HTR-8/SVneo (cell line): ENCODE data around the gene CCDC69.
A peak's percentile ranks its signal among the peaks of the same experiment; 100 is the strongest.
"Not testable (repeated sequence)": the region's sequence is repeated elsewhere in the genome, so short reads cannot be mapped to it uniquely, and the experiment has no call there.

Experiments used
- DNase-seq: peaks from one replicate; pipeline ENCODE4 v3.0.0; 2011; ENCODE audit warnings: low spot score, mixed read lengths; ENCODE audit not compliant: insufficient read length
- FAIRE-seq: peaks from 2 replicates; lab custom pipeline; 2011; peaks lifted over from hg19 to GRCh38; lab: Jason Lieb, UNC

CCDC69 gene, protein sequence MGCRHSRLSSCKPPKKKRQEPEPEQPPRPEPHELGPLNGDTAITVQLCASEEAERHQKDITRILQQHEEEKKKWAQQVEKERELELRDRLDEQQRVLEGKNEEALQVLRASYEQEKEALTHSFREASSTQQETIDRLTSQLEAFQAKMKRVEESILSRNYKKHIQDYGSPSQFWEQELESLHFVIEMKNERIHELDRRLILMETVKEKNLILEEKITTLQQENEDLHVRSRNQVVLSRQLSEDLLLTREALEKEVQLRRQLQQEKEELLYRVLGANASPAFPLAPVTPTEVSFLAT

DNA sequence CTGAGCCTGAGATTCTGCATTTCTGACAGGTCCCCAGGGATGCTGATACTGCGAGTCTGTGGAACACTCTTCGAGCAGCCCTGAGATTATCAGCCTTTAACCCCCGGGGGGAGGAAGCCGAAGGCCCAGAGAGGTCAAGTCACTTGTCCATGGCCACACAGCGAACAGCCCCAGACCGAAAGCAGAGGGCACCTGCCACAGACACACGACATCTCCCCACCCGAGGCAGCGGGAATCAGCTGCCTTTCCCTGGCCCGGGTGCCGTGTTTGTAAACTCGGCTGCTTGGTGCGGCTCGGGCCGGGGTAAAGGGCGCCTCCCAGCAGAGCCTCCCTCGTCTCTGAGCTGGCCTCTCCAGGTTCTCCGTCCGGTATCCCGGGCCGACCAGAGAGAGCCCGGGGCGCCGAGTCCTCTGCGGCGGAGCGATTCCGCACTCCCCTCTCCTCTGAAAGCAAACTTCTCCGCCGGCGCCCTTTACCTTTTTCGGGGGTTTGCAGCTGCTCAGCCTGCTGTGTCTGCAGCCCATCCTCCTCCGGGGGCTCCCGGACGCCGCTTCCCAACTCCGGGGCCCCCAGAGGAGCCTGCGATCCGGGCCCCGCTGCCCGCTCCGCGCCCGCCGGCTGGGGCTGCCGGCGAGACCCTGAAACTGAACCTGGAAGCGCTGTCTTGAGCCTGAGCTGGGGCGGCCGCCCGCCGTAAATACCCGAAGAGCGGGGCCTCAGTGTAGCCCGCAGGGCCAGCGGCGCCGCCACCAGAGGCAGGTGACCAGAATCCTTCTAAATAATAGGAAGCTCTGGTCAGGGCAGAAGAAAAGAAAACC is at the start of gene CCDC69:
TSS of gene CCDC69 (minus strand) at position 646 of the 818 bp plus-strand sequence. CDS start at position 524, 122 bp downstream.
- FAIRE-seq (no peak), DNase-seq (peak; percentile 79)

DNA sequence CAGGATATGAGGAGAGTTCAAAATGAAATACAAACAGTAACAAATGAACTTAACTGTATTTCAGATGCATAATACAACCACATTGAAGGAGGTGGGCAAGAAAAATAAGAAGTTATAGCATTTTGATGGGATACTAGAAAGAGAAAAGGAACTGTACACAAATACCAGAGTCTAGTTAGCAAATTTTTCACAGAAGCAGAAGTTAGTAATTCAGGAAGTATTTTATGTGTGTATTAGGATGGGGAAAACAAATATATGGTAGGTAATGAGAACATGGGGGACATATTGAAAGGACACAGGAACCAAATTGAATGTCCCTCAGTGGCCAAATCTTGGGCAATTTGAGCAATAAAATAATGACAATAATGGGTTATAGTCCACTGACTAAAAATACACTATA is 47.4 kb upstream of the CCDC69 start:
- no peak for DNase-seq
- FAIRE-seq: no peak

DNA sequence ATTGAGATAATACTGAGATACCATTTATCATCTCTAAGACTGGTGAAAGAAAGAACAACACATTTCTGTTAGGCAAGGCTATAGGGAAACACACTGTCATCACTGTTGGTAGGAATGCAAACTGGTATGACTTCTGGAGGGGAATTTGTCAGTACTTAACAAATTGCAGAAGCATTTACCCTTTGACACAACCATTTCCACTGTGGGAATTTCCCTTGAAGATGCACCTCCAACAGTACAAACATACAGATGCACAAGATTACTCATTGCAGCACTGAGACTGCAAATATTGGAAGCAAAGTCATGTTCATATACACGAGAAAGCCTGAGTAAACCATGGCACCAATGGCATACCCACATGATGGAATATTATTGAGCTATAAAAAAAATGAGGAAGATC is 46.7 kb upstream of the CCDC69 start:
- FAIRE-seq (no peak), DNase-seq (no peak)

DNA sequence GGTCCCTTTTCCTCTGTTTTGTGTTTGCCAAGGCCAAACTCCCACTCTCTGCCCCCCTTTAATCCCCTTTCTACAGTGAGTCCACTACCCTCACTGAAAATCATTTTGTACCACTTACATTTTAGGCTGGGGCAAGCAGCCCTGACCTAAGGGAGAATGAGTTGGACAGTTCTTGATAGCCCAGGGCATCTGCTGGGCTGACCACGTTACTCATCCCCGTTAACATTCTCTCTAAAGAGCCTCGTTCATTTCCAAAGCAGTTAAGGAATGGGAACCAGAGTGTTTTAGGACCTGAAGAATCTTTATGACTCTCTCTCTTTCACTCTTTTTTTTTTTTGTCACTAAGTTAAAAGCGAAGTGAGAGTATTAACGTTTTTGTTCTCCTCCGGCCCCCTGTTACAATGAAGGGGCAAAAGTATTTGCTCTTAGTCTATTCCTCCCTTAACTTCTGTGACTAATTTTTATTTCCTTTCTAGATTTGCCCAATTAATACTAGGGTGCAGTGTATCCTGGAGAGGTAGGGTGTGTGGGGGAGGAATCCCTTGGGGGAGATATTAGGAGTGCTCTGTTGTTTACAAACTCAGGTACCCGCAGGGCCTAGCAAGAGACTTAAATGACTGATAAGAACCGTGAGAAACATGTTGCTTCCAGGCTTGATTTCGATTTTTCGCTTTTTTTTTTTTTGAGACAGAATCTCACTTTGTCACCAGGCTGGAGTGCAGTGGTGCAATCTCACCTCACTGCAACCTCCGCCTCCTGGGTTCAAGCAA is 43.8 kb upstream of the CCDC69 start:
- DNase-seq (no peak), FAIRE-seq (no peak)

DNA sequence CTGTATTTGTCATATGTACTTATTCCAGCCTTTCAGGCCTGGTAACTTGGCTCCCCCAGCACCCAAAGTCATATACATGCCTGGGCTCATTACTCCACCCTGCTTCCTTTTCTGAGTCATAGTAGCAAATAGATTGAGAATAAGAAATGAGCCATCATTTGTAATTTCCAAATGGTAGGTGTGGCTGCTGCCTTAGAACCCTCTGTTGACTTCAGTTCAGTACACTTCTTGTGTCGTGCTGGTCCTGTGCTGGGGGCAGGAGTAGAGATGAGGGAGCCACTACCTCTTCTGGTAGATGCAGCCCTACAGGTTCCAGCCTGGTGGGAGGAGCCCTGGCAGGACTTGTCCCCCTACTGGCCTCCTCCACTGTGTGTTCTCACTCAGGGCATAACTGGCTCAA is 40.2 kb upstream of the CCDC69 start:
- no peak for FAIRE-seq
- DNase-seq: no peak

DNA sequence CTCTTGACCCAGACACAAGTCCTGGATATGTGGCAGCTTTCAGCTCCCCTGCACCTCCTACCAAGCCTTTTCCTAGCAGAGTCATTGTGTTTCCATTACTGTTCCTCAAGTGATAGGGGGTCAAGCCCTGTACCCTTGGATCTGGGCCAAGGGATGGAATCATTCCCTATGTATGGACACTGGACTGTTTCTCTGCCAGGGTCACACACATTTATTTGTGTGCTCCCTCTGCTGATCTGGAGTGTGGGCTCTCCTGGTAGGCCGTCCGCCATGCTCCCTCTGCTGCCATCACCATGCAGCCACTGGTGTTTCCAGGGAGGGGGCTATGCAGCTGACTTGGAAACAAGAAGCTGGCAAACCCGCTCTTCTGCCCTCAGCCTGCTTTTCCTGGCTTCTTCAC is 38.6 kb upstream of the CCDC69 start:
- FAIRE-seq (no peak), DNase-seq (no peak)

DNA sequence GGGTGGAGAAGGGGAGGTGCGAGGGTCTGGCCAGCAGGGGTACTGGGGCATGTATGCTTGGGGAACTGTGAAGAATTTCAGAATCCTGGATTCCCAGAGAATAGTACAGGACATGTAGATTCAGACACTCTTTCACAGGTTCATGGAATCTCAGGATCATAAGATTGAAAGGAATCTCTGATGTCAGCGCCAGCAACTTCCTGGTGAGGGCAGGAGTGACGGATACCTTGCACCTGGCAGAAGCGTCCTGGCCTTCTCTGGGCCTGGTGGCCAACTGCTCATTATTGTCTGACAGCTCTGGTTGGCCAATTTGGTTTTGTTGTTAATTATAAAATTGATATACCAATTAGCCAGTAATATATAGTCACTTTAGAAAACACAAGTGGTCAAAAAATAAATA is 36.0 kb upstream of the CCDC69 start:
- DNase-seq (no peak), FAIRE-seq (no peak)

DNA sequence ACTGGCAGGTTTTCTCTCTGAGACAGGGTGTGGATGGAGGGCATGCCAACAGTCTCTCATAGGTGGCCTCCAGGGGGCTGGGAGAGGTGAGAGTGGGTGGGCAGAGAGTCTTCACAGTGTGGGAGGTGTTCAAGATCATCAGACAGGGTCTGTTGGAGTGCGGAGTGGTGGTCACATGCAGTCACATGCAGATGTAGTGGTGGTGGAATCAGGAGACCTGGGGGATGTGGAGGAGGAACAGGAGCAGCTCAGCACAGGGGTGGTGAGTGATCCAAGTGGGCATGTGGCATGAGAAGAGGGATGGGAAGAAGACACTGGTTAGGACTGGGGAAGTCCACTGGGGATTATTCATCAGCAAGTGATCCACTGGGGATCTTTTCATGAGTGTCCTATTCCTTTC is 34.9 kb upstream of the CCDC69 start:
- DNase-seq (no peak), FAIRE-seq (peak; percentile 28)

DNA sequence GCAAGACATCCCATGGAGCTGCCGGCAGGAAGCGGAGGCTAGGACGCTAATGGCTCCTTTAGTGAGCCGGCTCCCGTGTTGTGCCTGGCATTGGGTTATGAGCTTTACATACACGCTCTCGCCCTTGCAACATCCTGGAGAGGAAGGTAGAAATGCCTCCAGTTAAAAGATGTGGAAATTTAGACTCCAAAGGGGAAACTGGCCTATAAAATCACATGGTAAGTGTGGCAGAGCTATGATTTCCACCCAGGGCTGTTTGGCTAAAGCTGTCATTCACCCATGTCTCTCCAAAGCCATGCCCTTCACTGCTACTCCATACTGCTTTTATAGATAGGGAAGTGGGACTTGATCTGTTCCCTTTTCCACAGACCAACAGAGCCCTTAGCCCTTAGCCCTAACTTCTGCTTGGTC is 34.3 kb upstream of the CCDC69 start:
- no peak for FAIRE-seq

DNA sequence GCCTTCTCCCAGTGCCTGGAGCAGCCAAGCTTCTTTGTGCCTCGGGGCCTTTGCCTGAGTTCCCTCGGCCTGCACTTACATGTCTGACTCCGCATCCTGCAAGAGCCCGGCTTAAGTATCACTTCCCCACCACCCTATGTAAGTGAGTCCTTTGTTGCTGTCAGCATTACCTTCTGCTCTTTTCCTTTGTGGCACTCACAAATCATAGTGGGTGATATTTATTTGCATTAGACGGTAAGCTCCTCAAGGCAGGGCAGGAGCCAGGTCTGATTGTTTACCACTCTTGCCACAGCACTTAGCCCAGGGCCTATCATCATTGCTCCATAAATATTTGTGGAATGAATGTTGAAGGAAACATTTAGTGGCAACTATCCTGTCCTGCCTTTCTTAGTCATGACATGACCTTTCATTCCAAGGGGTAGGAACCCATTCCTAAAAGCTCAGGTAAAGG is 33.9 kb upstream of the CCDC69 start:
- DNase-seq: no peak
- no peak for FAIRE-seq

More for the DNA sequence above, 34.3 kb upstream of the CCDC69 start:
- DNase-seq: no peak

DNA sequence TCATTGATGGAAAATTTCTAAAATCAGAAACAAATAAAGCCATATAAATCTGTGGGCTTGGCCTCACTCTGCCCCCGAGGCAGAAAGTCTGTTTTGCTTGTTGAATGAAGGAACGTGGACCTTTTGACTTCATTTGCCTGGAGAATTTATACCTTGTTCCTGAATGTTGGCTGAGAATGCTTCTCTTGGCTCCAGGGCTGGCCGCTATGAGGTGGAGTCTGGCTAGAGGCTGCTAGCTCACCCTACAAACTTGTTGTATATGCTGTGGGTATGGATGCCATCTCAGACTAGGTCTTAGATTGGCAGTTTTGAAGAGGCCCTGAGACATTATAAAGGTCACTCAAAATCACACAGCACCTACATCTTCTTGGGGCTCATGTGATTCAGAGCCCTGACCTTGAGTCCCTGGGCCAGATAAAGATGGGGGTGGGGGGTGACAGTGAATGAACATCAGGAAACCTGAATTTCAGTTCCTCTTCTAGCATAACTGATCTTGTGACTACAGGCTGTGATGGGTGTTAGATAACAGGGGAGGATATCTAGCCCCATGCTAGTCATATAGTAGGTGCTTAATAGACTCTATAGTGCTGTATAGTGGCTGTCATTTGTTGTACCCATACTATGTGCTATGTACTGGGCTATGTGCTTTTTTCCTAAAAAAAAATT is 31.9 kb upstream of the CCDC69 start:
- DNase-seq: no peak
- no peak for FAIRE-seq

DNA sequence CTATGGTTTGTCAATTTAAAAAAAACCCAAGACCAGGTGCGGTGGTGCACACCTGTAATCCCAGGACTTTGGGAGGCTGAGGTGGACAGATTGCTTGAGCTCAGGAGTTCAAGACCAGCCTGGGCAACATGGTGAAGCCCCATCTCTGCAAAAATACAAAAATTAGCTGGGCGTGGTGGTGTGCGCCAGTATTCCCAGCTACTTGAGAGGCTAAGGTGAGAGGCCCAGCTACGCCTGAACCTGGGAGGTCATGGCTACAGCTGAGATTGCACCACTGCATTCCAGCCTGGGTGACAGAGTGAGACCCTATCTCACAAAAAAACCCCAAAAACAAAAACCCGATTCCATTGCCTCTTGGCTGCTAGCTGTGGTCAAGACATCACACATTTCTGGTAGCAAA is 31.1 kb upstream of the CCDC69 start:
- DNase-seq, FAIRE-seq: not testable (repeated sequence)

DNA sequence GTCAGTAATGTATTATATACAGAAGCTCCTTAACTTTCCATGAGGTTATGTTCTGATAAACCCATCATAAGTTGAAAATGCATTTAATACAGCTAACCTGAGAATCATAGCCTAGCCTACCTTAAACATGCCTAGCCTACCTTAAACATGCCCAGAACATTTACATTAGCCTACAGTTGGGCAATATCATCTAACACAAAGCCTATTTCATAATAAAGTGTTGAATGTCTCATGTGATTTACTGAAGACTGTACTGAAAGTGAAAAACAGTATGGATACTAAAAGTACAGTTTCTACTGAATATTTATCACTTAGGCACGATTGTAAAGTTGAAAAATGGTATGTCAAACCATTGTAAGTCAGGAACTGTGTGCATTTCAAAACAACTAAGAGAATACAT is 30.7 kb upstream of the CCDC69 start:
- FAIRE-seq (no peak), DNase-seq (no peak)

DNA sequence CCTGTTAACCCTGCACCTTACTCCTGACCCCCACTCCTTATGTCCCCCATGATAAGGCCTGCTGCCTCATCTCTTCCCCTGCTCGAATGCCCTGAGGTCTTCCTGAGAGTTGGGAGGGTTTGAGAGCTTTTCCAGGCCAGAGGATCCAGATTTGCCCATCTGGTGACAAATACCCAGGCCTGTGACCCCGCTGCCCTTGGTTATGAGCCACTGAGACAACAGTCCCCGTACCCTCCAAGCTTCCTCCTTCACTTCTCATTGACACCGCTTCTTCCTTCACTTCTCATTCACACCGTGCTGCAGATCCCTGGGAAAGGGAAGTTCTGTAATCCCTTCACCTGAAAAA is 29.7 kb upstream of the CCDC69 start:
- FAIRE-seq: no peak
- no peak for DNase-seq

DNA sequence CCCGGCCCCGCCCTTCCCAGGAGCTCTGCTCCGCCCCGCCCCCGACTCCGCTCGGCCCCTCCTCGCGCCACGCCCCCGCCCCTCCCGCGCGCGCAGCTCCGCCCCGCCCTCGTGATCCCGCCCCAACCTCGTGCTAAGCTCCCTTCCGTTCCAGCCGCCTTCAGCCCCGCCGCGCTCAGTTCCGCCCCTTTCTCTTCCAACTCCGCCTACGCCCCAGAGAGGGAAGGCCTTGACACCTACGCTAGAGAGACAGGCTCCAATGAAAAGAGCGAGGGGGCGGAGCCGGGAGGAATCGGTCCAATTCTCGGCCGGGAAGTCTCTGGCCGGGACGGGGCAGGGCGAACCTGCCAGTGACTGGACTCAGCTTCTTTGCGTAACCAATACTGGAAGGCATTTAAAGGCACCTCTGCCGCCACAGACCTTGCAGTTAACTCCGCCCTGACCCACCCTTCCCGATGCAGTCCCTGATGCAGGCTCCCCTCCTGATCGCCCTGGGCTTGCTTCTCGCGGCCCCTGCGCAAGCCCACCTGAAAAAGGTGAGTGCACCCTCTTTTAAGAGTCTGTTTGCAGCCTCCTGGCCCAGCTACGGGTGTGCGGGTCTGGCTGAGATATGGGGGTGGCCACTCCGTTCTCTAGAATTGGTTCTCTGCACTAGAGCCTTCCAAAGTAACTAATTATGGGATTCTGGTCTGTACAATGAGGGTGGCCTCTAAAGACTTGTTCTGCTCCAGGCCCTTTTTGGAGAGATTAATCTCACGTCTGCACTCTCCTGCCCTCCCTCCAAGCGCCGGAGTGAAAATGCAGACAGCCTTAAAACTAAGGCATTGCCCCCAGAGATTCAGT is 29.1 kb upstream of the CCDC69 start, which contains the start of gene GM2A:
TSS of gene GM2A (plus strand) at position 424 of the 843 bp plus-strand sequence. CDS start at position 456, 32 bp downstream.
- DNase-seq (peak; percentile 98), FAIRE-seq (peak; percentile 92)

DNA sequence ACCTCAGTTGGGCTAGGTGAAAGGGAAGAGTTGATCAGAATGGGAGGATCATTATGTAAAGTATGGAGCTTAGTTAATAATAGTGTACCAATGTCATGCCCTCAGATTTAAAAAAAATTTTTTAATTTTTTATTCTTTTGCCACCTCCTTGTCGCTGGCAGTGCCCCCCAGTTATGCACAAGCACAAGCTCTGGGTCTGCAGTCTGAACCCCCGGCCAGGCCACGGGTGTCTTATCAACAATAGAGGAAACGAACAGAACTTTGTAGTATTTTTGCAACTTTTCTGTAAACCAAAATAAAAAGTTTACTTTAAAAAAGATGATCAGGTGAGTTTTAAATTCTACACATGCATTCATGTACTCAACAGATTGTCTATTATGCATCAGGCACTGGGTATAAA is 27.7 kb upstream of the CCDC69 start:
- no peak for DNase-seq
- FAIRE-seq: no peak

DNA sequence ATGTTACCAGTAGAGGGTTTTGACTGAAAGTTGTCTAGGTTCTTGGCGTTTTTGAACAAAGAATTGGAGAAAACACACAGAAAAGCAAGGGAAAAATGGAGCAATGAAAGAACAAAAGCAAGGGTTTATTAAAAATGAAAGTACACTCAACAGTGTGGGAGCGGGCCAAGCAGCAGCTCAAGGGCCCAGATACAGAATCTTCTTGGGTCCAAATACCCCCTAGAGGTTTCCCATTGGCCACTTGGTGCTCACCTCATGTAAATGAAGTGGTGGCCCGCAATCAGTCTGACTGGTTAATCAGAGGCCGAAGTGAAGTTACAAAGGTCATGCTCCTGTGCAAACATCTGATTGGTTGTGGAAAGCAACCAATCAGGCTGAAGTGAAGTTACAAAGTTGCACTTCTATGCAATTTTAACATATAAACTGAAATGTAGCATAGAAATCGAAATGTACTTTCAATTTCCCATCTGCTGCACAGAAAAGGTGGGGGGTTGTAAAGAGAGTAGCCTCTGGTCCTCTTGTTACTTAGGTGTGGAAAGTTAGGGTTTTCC is 27.2 kb upstream of the CCDC69 start:
- DNase-seq (no peak), FAIRE-seq (no peak)

DNA sequence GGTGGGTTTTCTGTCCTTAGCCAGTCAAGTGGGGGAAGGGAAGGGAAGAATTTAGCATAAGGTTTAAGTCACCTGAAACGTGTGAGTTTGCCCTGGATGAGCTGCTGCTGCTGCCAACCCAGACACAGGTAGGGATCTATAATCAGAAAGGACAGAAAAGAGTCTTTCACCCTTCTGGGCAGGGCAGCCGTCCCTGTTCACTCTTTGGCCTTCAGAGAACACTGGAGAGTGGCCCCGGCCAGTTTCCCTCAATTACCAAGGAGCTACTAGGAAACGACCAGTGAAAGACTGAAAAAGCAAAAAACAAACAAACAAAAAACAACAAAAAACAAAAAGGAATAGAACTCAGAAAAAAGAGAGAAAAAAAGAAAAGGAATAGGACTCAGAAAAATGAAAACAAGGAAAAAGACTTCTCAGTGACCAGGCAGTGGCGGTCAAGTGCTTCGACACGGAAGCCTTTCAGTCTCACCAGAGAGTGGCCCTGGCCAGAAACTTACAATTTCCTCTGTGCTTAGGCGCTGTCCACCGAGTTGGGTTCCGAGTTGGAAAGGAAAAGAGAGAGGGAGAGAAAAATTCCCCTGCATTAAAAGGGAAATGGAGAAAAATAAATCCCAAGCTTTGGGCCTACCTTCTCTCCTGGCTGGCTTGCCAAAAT is 26.6 kb upstream of the CCDC69 start:
- DNase-seq (no peak), FAIRE-seq (no peak)

DNA sequence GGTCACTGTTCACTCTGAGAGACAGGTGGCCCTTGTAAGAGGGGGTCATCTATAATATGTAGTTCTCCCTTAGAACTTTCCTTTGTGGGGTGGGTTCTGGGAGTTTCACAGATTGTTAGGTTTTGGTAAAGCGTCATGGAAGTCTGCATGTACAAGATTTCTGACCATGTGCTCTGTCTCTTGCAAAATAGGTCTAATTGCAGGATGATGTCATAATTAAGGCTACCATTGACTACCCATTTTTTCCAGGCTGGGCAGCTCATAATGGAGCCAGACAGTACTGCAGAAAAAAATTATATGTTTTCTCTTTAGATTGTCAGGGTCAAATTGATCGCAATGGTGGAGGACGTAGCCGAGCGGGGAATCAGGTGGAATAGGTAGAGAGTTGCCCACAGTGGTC is 25.4 kb upstream of the CCDC69 start:
- FAIRE-seq (no peak), DNase-seq (no peak)
